HFFc6 (cell line): ENCODE data around the gene SMARCE1. TPM values are rescaled to one million over a fixed set of nuclear protein-coding genes. Genes with fewer than 3 reads are reported as not detected.

ENCODE experiments used
- DNase-seq: peaks from one replicate; pipeline ENCODE4 v3.0.0-alpha.2; 2018
- H3K27ac Mint-ChIP-seq: 2 replicates; pipeline ENCODE4 v1.8.0; 2020; ENCODE audit warnings: mild to moderate bottlenecking, mixed read lengths
- H3K27me3 Mint-ChIP-seq: 2 replicates; pipeline ENCODE4 v1.8.0; 2021; ENCODE audit warnings: mild to moderate bottlenecking, moderate library complexity, mixed read lengths; ENCODE audit not compliant: insufficient read depth
- H3K36me3 Mint-ChIP-seq: 2 replicates; pipeline ENCODE4 v1.8.0; 2021; ENCODE audit warnings: low read depth, mixed read lengths
- H3K4me1 Mint-ChIP-seq: 2 replicates; pipeline ENCODE4 v1.8.0; 2020; ENCODE audit warnings: low read depth, mixed read lengths
- H3K4me3 Mint-ChIP-seq: 2 replicates; pipeline ENCODE4 v1.8.0; 2020; ENCODE audit warnings: mild to moderate bottlenecking, moderate library complexity, mixed read lengths
- H3K9me3 Mint-ChIP-seq: 2 replicates; pipeline ENCODE4 v1.8.0; 2020; ENCODE audit warnings: mild to moderate bottlenecking, mixed read lengths
- CTCF ChIP-seq: fragments of 200-600 bp; sonication (generic); IDR thresholded peaks from 2 replicates; pipeline ENCODE4 v1.5.0; 2021; ENCODE audit warnings: antibody characterized with exemption, mild to moderate bottlenecking
- total RNA-seq, 6 experiments: library from RNA; stranded (reverse); fragmentation: NEBNext Ultra II Directional; extraction: Animal tissue kit (Norgen Biotek cat#: 25700); gene quantifications; 2 replicates in 1 of 6; 3 replicates in 5 of 6; pipeline ENCODE4 v1.2.3, GENCODE V29; 2021

Gene SMARCE1
- total RNA-seq, 6 experiments from 2014 or later, result 114 to 148 (median 139) TPM

DNA sequence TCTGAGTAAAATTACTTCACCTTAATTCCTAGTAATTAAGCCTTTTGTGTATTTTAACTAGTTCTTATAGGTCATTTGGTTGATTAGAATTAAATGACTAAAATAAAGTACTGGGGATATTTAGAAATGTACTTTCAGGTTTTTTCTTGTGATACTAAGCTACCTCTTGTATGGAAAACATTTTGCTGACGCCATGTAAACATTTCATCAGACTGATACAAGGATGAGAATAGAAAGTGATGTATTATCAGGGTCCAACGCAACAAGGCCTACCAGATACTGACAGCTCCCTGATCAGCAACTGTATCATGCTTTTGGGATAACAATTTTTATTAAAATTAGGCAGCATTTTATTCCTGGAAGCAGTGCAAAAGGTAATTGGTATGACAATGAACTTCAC lies 1.7 kb downstream of the SMARCE1 start:
- Mint-ChIP-seq H3K27me3 (peaks cover 6% of the 10 kb centered on the region), H3K4me3 (peak overlapping the region; percentile 95; the same call in 1 of the 2 replicates), H3K36me3 (peaks cover 35% of the 10 kb centered on the region), H3K27ac (no peak overlapping the region), H3K9me3 (no peaks in the 10 kb centered on the region), H3K4me1 (peaks cover 43% of the 10 kb centered on the region)
- TF ChIP-seq CTCF, result no peak
- no peak for DNase-seq

GRCh38 chr17:40645291-40645690 lies 2.3 kb downstream of the SMARCE1 start:
- Mint-ChIP-seq H3K4me3 (peak overlapping the region; percentile 28; the same call in 1 of the 2 replicates), H3K27me3 (peaks cover 6% of the 10 kb centered on the region), H3K36me3 (peaks cover 39% of the 10 kb centered on the region), H3K27ac (0 out of 2 replicates have a peak overlapping the region, but pooled peaks have one; percentile 13), H3K9me3 (no peaks in the 10 kb centered on the region), H3K4me1 (peaks cover 47% of the 10 kb centered on the region)
- TF ChIP-seq CTCF, result no peak
- no peak for DNase-seq

DNA sequence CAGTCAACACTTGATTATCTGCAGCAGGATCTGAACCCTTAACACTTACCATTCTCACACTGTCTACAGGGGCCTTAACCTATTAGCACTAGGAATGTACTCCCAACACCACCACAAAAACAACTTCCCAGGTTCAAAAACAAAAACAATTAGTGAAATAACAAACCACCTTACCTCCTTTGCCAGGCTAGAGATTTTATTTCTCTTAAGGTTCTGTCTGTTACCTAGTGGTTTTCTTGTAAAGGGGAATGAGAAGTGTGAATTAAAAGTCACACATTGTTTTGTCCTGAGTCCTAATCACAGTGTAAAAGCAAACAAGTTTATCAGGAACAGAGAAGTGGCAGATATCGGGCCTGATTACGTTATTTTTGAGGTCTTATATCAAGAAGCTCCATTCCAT lies 9.7 kb downstream of the SMARCE1 start:
- H3K27me3 Mint-ChIP-seq, result no peaks in the 10 kb centered on the region
- peaks cover 43% of the 10 kb centered on the region for H3K36me3 Mint-ChIP-seq
- no peak for TF ChIP-seq CTCF
- no peak overlapping the region for H3K4me3 Mint-ChIP-seq
- no peak for DNase-seq
- H3K27ac Mint-ChIP-seq, result peak overlapping the region; percentile 0; the same call in 1 of the 2 replicates
- no peaks in the 10 kb centered on the region for H3K9me3 Mint-ChIP-seq
- H3K4me1 Mint-ChIP-seq, result peaks cover 14% of the 10 kb centered on the region; the same call in 1 of the 2 replicates

GRCh38 chr17:40633871-40634270 lies 13.7 kb downstream of the SMARCE1 start:
- no peak for TF ChIP-seq CTCF
- no peaks in the 10 kb centered on the region for H3K4me1 Mint-ChIP-seq
- H3K9me3 Mint-ChIP-seq, result no peaks in the 10 kb centered on the region
- H3K27me3 Mint-ChIP-seq, result no peaks in the 10 kb centered on the region
- DNase-seq, result no peak
- peaks cover 33% of the 10 kb centered on the region for H3K36me3 Mint-ChIP-seq
- no peak overlapping the region for H3K4me3 Mint-ChIP-seq
- no peak overlapping the region for H3K27ac Mint-ChIP-seq

GRCh38 chr17:40632216-40632615 lies 15.4 kb downstream of the SMARCE1 start:
- peaks cover 39% of the 10 kb centered on the region for H3K36me3 Mint-ChIP-seq
- no peak overlapping the region for H3K4me3 Mint-ChIP-seq
- H3K4me1 Mint-ChIP-seq, result no peaks in the 10 kb centered on the region
- no peaks in the 10 kb centered on the region for H3K27me3 Mint-ChIP-seq
- no peak for TF ChIP-seq CTCF
- H3K27ac Mint-ChIP-seq, result no peak overlapping the region
- H3K9me3 Mint-ChIP-seq, result no peaks in the 10 kb centered on the region
- no peak for DNase-seq

DNA sequence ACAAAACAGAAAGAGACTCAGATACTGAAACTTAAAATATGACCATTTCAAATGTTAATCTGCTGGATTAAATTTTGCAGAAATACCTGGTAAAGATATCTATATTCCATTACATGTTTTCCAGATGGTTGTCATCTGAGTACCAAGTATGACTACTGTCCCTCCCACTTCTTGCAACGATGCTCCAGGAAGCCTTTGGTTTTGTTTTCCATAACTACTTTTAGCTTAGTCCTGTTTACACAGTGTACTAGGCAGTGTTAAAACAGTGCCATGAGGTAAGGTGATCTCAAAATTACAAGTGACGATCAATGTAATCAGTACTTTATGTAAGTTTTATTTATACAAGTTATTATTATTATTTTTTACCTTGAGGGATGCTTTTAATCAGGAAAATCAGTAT lies 17.8 kb downstream of the SMARCE1 start:
- no peak for TF ChIP-seq CTCF
- Mint-ChIP-seq H3K4me3 (no peak overlapping the region), H3K36me3 (peaks cover 20% of the 10 kb centered on the region), H3K27ac (no peak overlapping the region), H3K9me3 (no peaks in the 10 kb centered on the region), H3K27me3 (no peaks in the 10 kb centered on the region), H3K4me1 (no peaks in the 10 kb centered on the region)
- no peak for DNase-seq
